H1 (cell line): ENCODE measurements around the gene TGM5. TPM values are rescaled to one million over a fixed set of nuclear protein-coding genes. Genes with fewer than 3 reads are reported as not detected.

Experiments
- CTCF ChIA-PET: fragments of 300-600 bp; sonication (Branson Sonifier 250); formaldehyde crosslinking; loops from one replicate; lab custom pipeline; 2021; ENCODE audit not compliant: partially characterized antibody; lab: Charles Lee
- POLR2A ChIA-PET: fragments of 300-600 bp; sonication (Branson Sonifier 250); formaldehyde crosslinking; loops from one replicate; lab custom pipeline; 2021; ENCODE audit warnings: inconsistent platforms; ENCODE audit not compliant: partially characterized antibody; lab: Charles Lee
- DNase-seq, 2 experiments: peaks; one replicate each; pipeline versions ENCODE4 v3.0.0 to v3.0.0-alpha.2; 2010 to 2022; ENCODE audit warnings: low spot score in 2 of 2, low read depth in 1 of 2, mixed read lengths in 1 of 2
- FAIRE-seq: peaks from 2 replicates; lab custom pipeline; 2011; peaks lifted over from hg19 to GRCh38; lab: Jason Lieb, UNC
- H2AFZ ChIP-seq: 2 replicates; pipeline ENCODE4 v1.8.1; 2012; ENCODE audit warnings: low read length, inconsistent platforms
- H2AK5ac ChIP-seq: 2 replicates; pipeline ENCODE4 v1.6.1; 2013; ENCODE audit warnings: low read depth, low read length
- H2BK120ac ChIP-seq: replicated peaks from 2 replicates; pipeline ENCODE3; 2013; ENCODE audit warnings: low read depth, low read length, inconsistent platforms
- H2BK12ac ChIP-seq: 2 replicates; pipeline ENCODE4 v1.6.1; 2013; ENCODE audit warnings: low read depth, low read length
- H2BK15ac ChIP-seq: 2 replicates; pipeline ENCODE4 v1.6.1; 2013; ENCODE audit warnings: low read length
- H2BK20ac ChIP-seq: 2 replicates; pipeline ENCODE4 v1.6.1; 2013; ENCODE audit warnings: low read length
- H2BK5ac ChIP-seq: 2 replicates; pipeline ENCODE4 v1.6.1; 2013; ENCODE audit warnings: low read depth, low read length
- H3K14ac ChIP-seq: 2 replicates; pipeline ENCODE4 v1.6.1; 2013; ENCODE audit warnings: inconsistent platforms; ENCODE audit not compliant: insufficient read length
- H3K18ac ChIP-seq: 2 replicates; pipeline ENCODE4 v1.6.1; 2013; ENCODE audit warnings: low read length; ENCODE audit errors: extremely low read depth
- H3K23ac ChIP-seq: 2 replicates; pipeline ENCODE4 v1.6.1; 2013; ENCODE audit warnings: inconsistent platforms; ENCODE audit not compliant: insufficient read length
- H3K23me2 ChIP-seq: 2 replicates; pipeline ENCODE4 v1.6.1; 2013; ENCODE audit warnings: low read depth, low read length
- H3K27ac ChIP-seq: 2 replicates; pipeline ENCODE4 v1.6.1; 2011; ENCODE audit warnings: low read depth, low read length, inconsistent platforms
- H3K27me3 ChIP-seq, 4 experiments: replicated peaks in 1 of 4; 1 replicate in 1 of 4; 2 replicates in 3 of 4; pipeline versions ENCODE4 v1.6.1 to v1.8.1; 2011 to 2013; ENCODE audit warnings: low read length in 3 of 4, mild to moderate bottlenecking in 3 of 4, inconsistent platforms in 2 of 4, mixed read lengths in 2 of 4, moderate library complexity in 1 of 4; ENCODE audit not compliant: control insufficient read depth in 3 of 4, insufficient read depth in 3 of 4; ENCODE audit errors: extremely low read depth in 1 of 4
- H3K36me3 ChIP-seq, 4 experiments: 2 replicates each; pipeline versions ENCODE4 v1.6.1 to v1.8.1; 2011 to 2013; ENCODE audit warnings: mild to moderate bottlenecking in 4 of 4, low read length in 3 of 4, moderate library complexity in 2 of 4, control low read depth in 1 of 4, inconsistent platforms in 1 of 4; ENCODE audit not compliant: insufficient read depth in 4 of 4, control insufficient read depth in 2 of 4
- H3K4ac ChIP-seq: replicated peaks from 2 replicates; pipeline ENCODE3; 2013; ENCODE audit warnings: low read length, low read depth, mixed read lengths, inconsistent platforms; ENCODE audit not compliant: insufficient read length
- H3K4me1 ChIP-seq, 4 experiments: replicated peaks in 1 of 4; 1 replicate in 1 of 4; 2 replicates in 3 of 4; pipeline versions ENCODE4 v1.6.1 to v1.8.1; 2011 to 2013; ENCODE audit warnings: low read length in 3 of 4, inconsistent platforms in 2 of 4, mixed read lengths in 1 of 4; ENCODE audit not compliant: insufficient read depth in 4 of 4, control insufficient read depth in 3 of 4
- H3K4me2 ChIP-seq, 2 experiments: 2 replicates each; pipeline versions ENCODE4 v1.6.1 to v1.8.1; 2011 to 2013; ENCODE audit warnings: low read depth in 2 of 2, low read length in 2 of 2, control low read depth in 1 of 2, inconsistent platforms in 1 of 2, mild to moderate bottlenecking in 1 of 2; ENCODE audit not compliant: insufficient read depth in 1 of 2
- H3K4me3 ChIP-seq, 4 experiments: fragments of 200-600, 300-600 bp in 1 of 4; sonication (generic), shearing (Covaris generic), sonication (Bioruptor Twin) in 1 of 4; 2 replicates each; pipeline versions ENCODE4 v1.5.1 to v1.8.1; 2011 to 2016; ENCODE audit warnings: low read length in 4 of 4, low read depth in 3 of 4, control low read depth in 2 of 4, inconsistent platforms in 2 of 4, mild to moderate bottlenecking in 2 of 4, mixed read lengths in 1 of 4, moderate library complexity in 1 of 4; ENCODE audit not compliant: insufficient read depth in 2 of 4; ENCODE audit errors: extremely low read depth in 1 of 4
- H3K56ac ChIP-seq: replicated peaks from 2 replicates; pipeline ENCODE3; 2013; ENCODE audit warnings: low read depth, mild to moderate bottlenecking, mixed read lengths, low read length, inconsistent platforms; ENCODE audit not compliant: insufficient read length
- H3K79me1 ChIP-seq: 2 replicates; pipeline ENCODE4 v1.6.1; 2013; ENCODE audit warnings: low read depth, low read length, control low read depth
- H3K79me2 ChIP-seq, 2 experiments: 2 replicates each; pipeline versions ENCODE4 v1.6.1 to v1.8.1; 2012 to 2013; ENCODE audit warnings: low read length in 2 of 2, mild to moderate bottlenecking in 2 of 2, inconsistent platforms in 1 of 2; ENCODE audit not compliant: insufficient read depth in 2 of 2, control insufficient read depth in 1 of 2
- H3K9ac ChIP-seq, 4 experiments: replicated peaks in 1 of 4; 1 replicate in 1 of 4; 2 replicates in 3 of 4; pipeline versions ENCODE4 v1.6.1 to v1.8.1; 2011 to 2013; ENCODE audit warnings: low read depth in 3 of 4, low read length in 3 of 4, control low read depth in 2 of 4, mild to moderate bottlenecking in 2 of 4, moderate library complexity in 2 of 4, inconsistent platforms in 1 of 4; ENCODE audit errors: extremely low read depth in 1 of 4
- H3K9me3 ChIP-seq, 2 experiments: 2 replicates each; pipeline versions ENCODE4 v1.6.1 to v1.8.1; 2012 to 2013; ENCODE audit warnings: mild to moderate bottlenecking in 2 of 2, moderate library complexity in 2 of 2, control low read depth in 1 of 2, inconsistent platforms in 1 of 2, low read depth in 1 of 2, low read length in 1 of 2, mixed read lengths in 1 of 2; ENCODE audit not compliant: insufficient read depth in 2 of 2
- H4K20me1 ChIP-seq, 2 experiments: replicated peaks in 1 of 2; 2 replicates each; pipeline versions ENCODE3 to v1.8.1; 2011 to 2013; ENCODE audit warnings: inconsistent platforms in 2 of 2, low read length in 2 of 2, mild to moderate bottlenecking in 1 of 2; ENCODE audit not compliant: insufficient read depth in 2 of 2, control insufficient read depth in 1 of 2
- H4K5ac ChIP-seq: 2 replicates; pipeline ENCODE4 v1.6.1; 2013; ENCODE audit warnings: low read length, low read depth, mixed read lengths, inconsistent platforms; ENCODE audit not compliant: insufficient read length
- H4K8ac ChIP-seq: 2 replicates; pipeline ENCODE4 v1.8.0; 2013; ENCODE audit warnings: mild to moderate bottlenecking, moderate library complexity, low read length, inconsistent platforms; ENCODE audit not compliant: insufficient read depth; ENCODE audit errors: extremely low read depth
- H4K91ac ChIP-seq: replicated peaks from 2 replicates; pipeline ENCODE3; 2013; ENCODE audit warnings: low read length, mixed read lengths, inconsistent platforms; ENCODE audit not compliant: insufficient read length
- KDM5A ChIP-seq: fragments of 200-600 bp; IDR thresholded peaks from 2 replicates; pipeline ENCODE4 v1.7.1; 2012; ENCODE audit warnings: mild to moderate bottlenecking, low read length, inconsistent platforms, mixed read lengths
- NANOG ChIP-seq: IDR thresholded peaks from 2 replicates; pipeline ENCODE4 v1.6.1; 2011; ENCODE audit warnings: low read length, low read depth, mild to moderate bottlenecking, inconsistent platforms; ENCODE audit not compliant: insufficient read depth, poor library complexity, severe bottlenecking
- WGBS, 2 experiments: shearing (Covaris generic) in 1 of 2; methylation state at CpG; one replicate each; pipeline versions ENCODE4 v1.1.6 to v1.1.7; 2013 to 2015; ENCODE audit warnings: low lambda C conversion rate in 2 of 2, mixed read lengths in 2 of 2, inconsistent platforms in 1 of 2, low coverage in 1 of 2, missing lambda C conversion rate in 1 of 2; ENCODE audit not compliant: insufficient replicate concordance in 2 of 2, insufficient coverage in 1 of 2, insufficient read length in 1 of 2; ENCODE audit errors: extremely low coverage in 1 of 2, missing lambda C conversion rate in 1 of 2; 5-methylcytosine and 5-hydroxymethylcytosine counted together
- long read RNA-seq, 2 experiments: library from RNA in 1 of 2; library from capped mRNA in 1 of 2; stranded (forward); transcript quantifications; one replicate each; pipeline ENCODE4 v2.0.0, GENCODE V29; 2021; ENCODE audit warnings: inconsistent platforms in 1 of 2
- polyA minus RNA-seq, 3 experiments: library from RNA; depleted of rRNA, polyadenylated mRNA; stranded (reverse); fragments of >200 nt; gene quantifications; 1 replicate in 2 of 3; 2 replicates in 1 of 3; pipeline ENCODE4 v1.2.3, GENCODE V29; 2011
- polyA plus RNA-seq, 7 experiments: library from polyadenylated mRNA; depleted of rRNA in 3 of 7; stranded (reverse) in 5 of 7; unstranded in 2 of 7; fragments of >200 nt in 5 of 7; fragments of 200-250 nt in 2 of 7; gene quantifications; 1 replicate in 5 of 7; 2 replicates in 1 of 7; 4 replicates in 1 of 7; pipeline versions ENCODE4 v1.2.1 to v1.2.3, GENCODE V29; 2011 to 2013; ENCODE audit warnings: missing spikeins in 2 of 7, mixed read lengths in 2 of 7
- total RNA-seq: library from RNA; stranded (reverse); fragmentation: NEBNext Ultra II Directional; extraction: Animal tissue kit (Norgen Biotek cat#: 25700); gene quantifications from 2 replicates; pipeline ENCODE4 v1.2.1, GENCODE V29; 2021

TGM5 gene, protein sequence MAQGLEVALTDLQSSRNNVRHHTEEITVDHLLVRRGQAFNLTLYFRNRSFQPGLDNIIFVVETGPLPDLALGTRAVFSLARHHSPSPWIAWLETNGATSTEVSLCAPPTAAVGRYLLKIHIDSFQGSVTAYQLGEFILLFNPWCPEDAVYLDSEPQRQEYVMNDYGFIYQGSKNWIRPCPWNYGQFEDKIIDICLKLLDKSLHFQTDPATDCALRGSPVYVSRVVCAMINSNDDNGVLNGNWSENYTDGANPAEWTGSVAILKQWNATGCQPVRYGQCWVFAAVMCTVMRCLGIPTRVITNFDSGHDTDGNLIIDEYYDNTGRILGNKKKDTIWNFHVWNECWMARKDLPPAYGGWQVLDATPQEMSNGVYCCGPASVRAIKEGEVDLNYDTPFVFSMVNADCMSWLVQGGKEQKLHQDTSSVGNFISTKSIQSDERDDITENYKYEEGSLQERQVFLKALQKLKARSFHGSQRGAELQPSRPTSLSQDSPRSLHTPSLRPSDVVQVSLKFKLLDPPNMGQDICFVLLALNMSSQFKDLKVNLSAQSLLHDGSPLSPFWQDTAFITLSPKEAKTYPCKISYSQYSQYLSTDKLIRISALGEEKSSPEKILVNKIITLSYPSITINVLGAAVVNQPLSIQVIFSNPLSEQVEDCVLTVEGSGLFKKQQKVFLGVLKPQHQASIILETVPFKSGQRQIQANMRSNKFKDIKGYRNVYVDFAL
- total RNA-seq (not detected in 2 replicates), polyA plus RNA-seq (2011; rRNA removed) (not detected in 2 replicates), polyA minus RNA-seq (2011; rRNA and poly(A)+ RNA removed) (not detected in 2 replicates)
- not detected for polyA plus RNA-seq (2011; cell fraction: cytosol; rRNA removed)
- not detected for polyA plus RNA-seq (2011; cell fraction: nucleus; rRNA removed)
- not detected in 4 replicates for polyA plus RNA-seq (2012, experiment 1 of 2)
- not detected for polyA plus RNA-seq (2012, experiment 2 of 2)
- polyA plus RNA-seq (2013, experiment 1 of 2), result not detected
- polyA plus RNA-seq (2013, experiment 2 of 2), result not detected
- polyA minus RNA-seq (2011; cell fraction: cytosol; rRNA and poly(A)+ RNA removed), result not detected
- not detected for polyA minus RNA-seq (2011; cell fraction: nucleus; rRNA and poly(A)+ RNA removed)
- long read RNA-seq, experiment 1, result 0 reads
- long read RNA-seq, experiment 2, result 0 reads

DNA sequence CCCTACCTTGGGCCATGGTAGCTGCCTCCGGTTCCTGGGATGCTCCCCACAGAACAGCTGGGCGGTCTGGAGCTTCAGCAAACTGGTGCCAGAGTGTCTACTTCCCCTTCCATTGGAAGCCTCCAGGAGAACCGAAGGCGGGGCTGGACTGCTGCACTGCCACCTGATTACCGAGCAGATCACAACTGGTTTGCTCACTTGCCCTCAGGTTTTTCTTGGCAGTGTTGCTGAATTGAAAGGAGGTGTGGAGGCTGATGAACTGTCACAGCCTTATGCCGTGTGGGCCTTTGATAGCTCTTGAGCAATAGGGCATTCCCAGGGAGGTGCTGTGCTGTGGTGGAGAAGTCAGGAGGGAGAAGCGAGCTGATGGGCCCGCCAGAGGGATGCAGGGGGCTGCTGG is at the start of gene TGM5:
TGM5 (minus strand) TSS at position 95 of the 400 bp plus-strand sequence; CDS start at position 16, 79 bp downstream.
- Histone ChIP-seq H3K23ac (no peak within 1 kb of the TSS), H4K91ac (no peak within 1 kb of the TSS), H3K79me2 (no peaks in the 10 kb centered on the region), H2BK120ac (no peak within 1 kb of the TSS), H3K14ac (no peak within 1 kb of the TSS), H4K20me1 (no peaks in the 10 kb centered on the region), H3K9me3 (no peaks in the 10 kb centered on the region), H2AK5ac (no peak within 1 kb of the TSS), H2BK5ac (no peak within 1 kb of the TSS), H3K36me3 (no peaks in the 10 kb centered on the region), H3K27ac (no peak within 1 kb of the TSS), H3K23me2 (no peaks in the 10 kb centered on the region), H3K9ac (no peak within 1 kb of the TSS), H3K79me1 (no peaks in the 10 kb centered on the region), H4K8ac (no peak within 1 kb of the TSS), H3K4me3 (no peak within 1 kb of the TSS), H2BK12ac (no peak within 1 kb of the TSS), H2AFZ (no peak within 1 kb of the TSS), H3K56ac (no peak within 1 kb of the TSS), H3K18ac (no peak within 1 kb of the TSS), H2BK20ac (no peak within 1 kb of the TSS), H3K27me3 (no peaks in the 10 kb centered on the region), H4K5ac (no peak within 1 kb of the TSS), H2BK15ac (no peak within 1 kb of the TSS), H3K4ac (no peak within 1 kb of the TSS), H3K4me2 (no peak within 1 kb of the TSS), H3K4me1 (no peaks in the 10 kb centered on the region)
- POLR2A ChIA-PET, result interaction anchor here (1.1 kb wide), 1 partner anchor 74 kb away, joined by 3 read pairs; no protein-coding TSS in a partner anchor
- CTCF ChIA-PET, result interaction anchor here (0.8 to 6.3 kb wide), 14 partner anchors 10 to 77 kb away, joined by 3 to 82 read pairs (median 4); no protein-coding TSS in a partner anchor
- FAIRE-seq (no peak), DNase-seq (no peak)
- 81% methylated on average over 8 of the region's 8 CpGs; no CpG with 5 or more reads in 1 of the 2 experiments for WGBS, 2 experiments
- TF ChIP-seq KDM5A, result no peak
- no peak for TF ChIP-seq NANOG
